HG02938 (cell line): ENCODE measurements around the gene PCNA.
A peak's percentile ranks its signal among the peaks of the same experiment; 100 is the strongest.

Source experiments
- ATAC-seq: cut with Tn5 transposase; IDR thresholded peaks from one replicate; pipeline ENCODE4 v1.9.1; 2021; ENCODE audit warnings: mild to moderate bottlenecking, moderate library complexity; ENCODE audit not compliant: unreplicated experiment

The PCNA gene

GRCh38 chr20:5143851-5144250 is 24.1 kb upstream of the PCNA start:
- no peak for ATAC-seq

- ATAC-seq = no peak
Measured at GRCh38 chr20:5141615-5142014, 21.9 kb upstream of the PCNA start.

- ATAC-seq = no peak
Measured at GRCh38 chr20:5140195-5140594, 20.4 kb upstream of the PCNA start.

- ATAC-seq = no peak
Measured at GRCh38 chr20:5136096-5136495, 16.3 kb upstream of the PCNA start.

GRCh38 chr20:5135363-5136012 is 15.7 kb upstream of the PCNA start:
- no peak for ATAC-seq

GRCh38 chr20:5133998-5134397 is 14.2 kb upstream of the PCNA start:
- ATAC-seq = no peak

- ATAC-seq = no peak
Measured at GRCh38 chr20:5131502-5131901, 11.7 kb upstream of the PCNA start.

GRCh38 chr20:5128886-5129285 is 9.1 kb upstream of the PCNA start:
- no peak for ATAC-seq

- ATAC-seq = no peak
Measured at GRCh38 chr20:5127859-5128424, 8.2 kb upstream of the PCNA start.

GRCh38 chr20:5127204-5127858 is 7.6 kb upstream of the PCNA start:
- peak; percentile 31 for ATAC-seq

- peak; percentile 81 for ATAC-seq
Measured at GRCh38 chr20:5126512-5127203, 6.9 kb upstream of the PCNA start, which contains the start of gene CDS2. CDS2 (plus strand) TSS chr20:5127008; CDS start chr20:5127093, 85 bp downstream.

GRCh38 chr20:5122873-5123260 is 3.1 kb upstream of the PCNA start:
- ATAC-seq = no peak

GRCh38 chr20:5120185-5120476 is 373 bp upstream of the PCNA start:
- no peak for ATAC-seq

- ATAC-seq = no peak
Measured at GRCh38 chr20:5119143-5119434, 669 bp downstream of the PCNA start.

GRCh38 chr20:5118220-5119142 is 1.3 kb downstream of the PCNA start:
- no peak for ATAC-seq

GRCh38 chr20:5116875-5117274 is 2.9 kb downstream of the PCNA start:
- no peak for ATAC-seq

GRCh38 chr20:5114403-5114802 is 5.4 kb downstream of the PCNA start:
- no peak for ATAC-seq

- no peak for ATAC-seq
Measured at GRCh38 chr20:5113615-5113986, 6.2 kb downstream of the PCNA start.

- ATAC-seq = no peak
Measured at GRCh38 chr20:5109276-5109675, 10.5 kb downstream of the PCNA start.

- no peak for ATAC-seq
Measured at GRCh38 chr20:5104479-5104878, 15.3 kb downstream of the PCNA start.

GRCh38 chr20:5100684-5101347 is 18.9 kb downstream of the PCNA start:
- no peak for ATAC-seq
